ENCODE data around the gene ZC3H12D. TPM values are rescaled to one million over a fixed set of nuclear protein-coding genes. Genes with fewer than 3 reads are reported as not detected.

ZC3H12D gene
- 10 to 100 TPM; 72.2 to 89.9 TPM for total RNA-seq

- peak within 1 kb of the TSS; percentile 99 for H3K27ac Mint-ChIP-seq
- H3K4me3 Mint-ChIP-seq, result peak within 1 kb of the TSS; percentile 92
- POLR2A ChIA-PET, result interaction anchor here (0.6 kb wide), 2 partner anchors 15 to 60 kb away, joined by 3 to 5 read pairs; no protein-coding TSS in a partner anchor
- peak; percentile 92 for DNase-seq
- ATAC-seq, result peak; percentile 78
- peaks cover 43% of the 10 kb centered on the region for H3K36me3 Mint-ChIP-seq (ENCODE audit: low read depth)
- H3K9me3 Mint-ChIP-seq (ENCODE audit: low read depth), result no peaks in the 10 kb centered on the region
- intact Hi-C loops (cut with DNase I, micrococcal nuclease), result loop anchor here (1.0 to 2.0 kb wide), 8 partner anchors 9 to 453 kb away; partner anchors contain the start of gene PPIL4 (in 1 of the 2)
- peaks cover 65% of the 10 kb centered on the region for H3K4me1 Mint-ChIP-seq
- CTCF ChIA-PET, result interaction anchor here (0.8 to 3.4 kb wide), 13 partner anchors 11 to 160 kb away, joined by 3 to 40 read pairs (median 4); partner anchors contain the start of gene PPIL4
- H3K27me3 Mint-ChIP-seq, result no peaks in the 10 kb centered on the region
Observed at GRCh38 chr6:149484733-149485700, at the start of gene ZC3H12D. Gene ZC3H12D (minus strand): TSS chr6:149485014. CDS start chr6:149474543, 10,471 bp downstream.

DNA sequence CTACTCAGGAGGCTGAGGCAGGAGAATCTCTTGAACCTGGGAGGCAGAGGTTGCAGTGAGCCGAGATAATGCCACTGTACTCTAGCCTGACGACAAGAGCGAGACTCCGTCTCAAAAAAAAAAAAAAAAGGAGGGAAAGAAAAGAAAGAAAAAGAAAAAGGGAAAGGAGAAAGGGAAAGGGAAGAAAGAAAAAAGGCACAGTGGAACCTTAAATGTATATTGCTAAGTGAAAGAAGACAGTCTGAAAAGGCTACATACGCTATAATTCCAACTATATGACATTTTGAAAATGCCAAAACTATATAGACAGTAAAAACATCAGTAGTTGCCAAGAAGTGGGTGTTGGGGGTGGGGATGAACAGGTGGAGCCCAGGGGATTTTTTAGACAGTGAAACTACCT is 44.8 kb upstream of the ZC3H12D start:
- intact Hi-C loops (cut with DNase I, micrococcal nuclease), result loop anchor here in 1 of 2 experiments (10.0 kb wide), 1 partner anchor 365 kb away; no protein-coding TSS in a partner anchor
- Mint-ChIP-seq H3K4me1 (peaks cover 19% of the 10 kb centered on the region), H3K4me3 (no peak overlapping the region), H3K27ac (no peak overlapping the region), H3K9me3 (ENCODE audit: low read depth) (no peaks in the 10 kb centered on the region), H3K27me3 (no peaks in the 10 kb centered on the region), H3K36me3 (ENCODE audit: low read depth) (peaks cover 34% of the 10 kb centered on the region)
- DNase-seq (no peak), ATAC-seq (no peak)
- ChIA-PET POLR2A (no interaction called here), CTCF (interaction anchor here (5.1 kb wide), 1 partner anchor 13 kb away, joined by 40 read pairs; no protein-coding TSS in a partner anchor)

DNA sequence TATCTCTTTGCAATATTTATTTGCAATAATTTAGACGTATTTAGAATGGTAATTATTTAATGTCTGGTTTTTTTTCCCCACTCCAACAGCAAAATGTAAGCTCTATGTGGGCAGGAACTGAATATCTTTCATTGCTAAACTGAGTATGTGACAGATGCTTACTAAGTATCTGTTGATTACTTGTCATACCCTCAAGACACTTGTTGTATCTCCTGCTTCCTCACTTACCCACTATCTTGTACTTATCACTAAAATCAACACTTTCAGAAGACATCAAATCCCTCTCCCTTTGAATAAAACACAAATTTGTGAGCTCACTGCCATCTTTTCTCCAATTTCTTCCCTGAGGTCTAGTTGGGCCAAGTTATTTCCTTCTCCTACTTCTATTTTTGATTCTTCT is 30.7 kb upstream of the ZC3H12D start:
- peaks cover 51% of the 10 kb centered on the region for H3K4me1 Mint-ChIP-seq
- H3K27me3 Mint-ChIP-seq, result no peaks in the 10 kb centered on the region
- intact Hi-C loops (cut with DNase I, micrococcal nuclease), result loop anchor here in 1 of 2 experiments (5.0 to 10.0 kb wide), 2 partner anchors 51 to 373 kb away; no protein-coding TSS in a partner anchor
- ChIA-PET POLR2A (interaction anchor here (1.0 kb wide), 2 partner anchors 19 to 20 kb away, joined by 3 read pairs; no protein-coding TSS in a partner anchor), CTCF (interaction anchor here (0.8 to 5.1 kb wide), 17 partner anchors 7 to 484 kb away, joined by 3 to 44 read pairs (median 19); no protein-coding TSS in a partner anchor)
- H3K9me3 Mint-ChIP-seq (ENCODE audit: low read depth), result peaks cover 7% of the 10 kb centered on the region
- H3K27ac Mint-ChIP-seq, result peak overlapping the region; percentile 74
- H3K36me3 Mint-ChIP-seq (ENCODE audit: low read depth), result peaks cover 32% of the 10 kb centered on the region
- H3K4me3 Mint-ChIP-seq, result no peak overlapping the region
- ATAC-seq (no peak), DNase-seq (no peak)

- intact Hi-C loops (cut with DNase I, micrococcal nuclease), result loop anchor here in 1 of 2 experiments (10.0 kb wide), 1 partner anchor 49 kb away; no protein-coding TSS in a partner anchor
- DNase-seq (no peak), ATAC-seq (no peak)
- ChIA-PET CTCF (interaction anchor here (0.6 to 1.1 kb wide), 9 partner anchors 12 to 485 kb away, joined by 3 to 6 read pairs (median 3); no protein-coding TSS in a partner anchor), POLR2A (no interaction called here)
- Mint-ChIP-seq H3K4me1 (peaks cover 55% of the 10 kb centered on the region), H3K4me3 (no peak overlapping the region), H3K36me3 (ENCODE audit: low read depth) (peaks cover 39% of the 10 kb centered on the region), H3K27me3 (no peaks in the 10 kb centered on the region), H3K27ac (no peak overlapping the region), H3K9me3 (ENCODE audit: low read depth) (peaks cover 7% of the 10 kb centered on the region)
Observed at GRCh38 chr6:149513915-149514314, 29.1 kb upstream of the ZC3H12D start.

DNA sequence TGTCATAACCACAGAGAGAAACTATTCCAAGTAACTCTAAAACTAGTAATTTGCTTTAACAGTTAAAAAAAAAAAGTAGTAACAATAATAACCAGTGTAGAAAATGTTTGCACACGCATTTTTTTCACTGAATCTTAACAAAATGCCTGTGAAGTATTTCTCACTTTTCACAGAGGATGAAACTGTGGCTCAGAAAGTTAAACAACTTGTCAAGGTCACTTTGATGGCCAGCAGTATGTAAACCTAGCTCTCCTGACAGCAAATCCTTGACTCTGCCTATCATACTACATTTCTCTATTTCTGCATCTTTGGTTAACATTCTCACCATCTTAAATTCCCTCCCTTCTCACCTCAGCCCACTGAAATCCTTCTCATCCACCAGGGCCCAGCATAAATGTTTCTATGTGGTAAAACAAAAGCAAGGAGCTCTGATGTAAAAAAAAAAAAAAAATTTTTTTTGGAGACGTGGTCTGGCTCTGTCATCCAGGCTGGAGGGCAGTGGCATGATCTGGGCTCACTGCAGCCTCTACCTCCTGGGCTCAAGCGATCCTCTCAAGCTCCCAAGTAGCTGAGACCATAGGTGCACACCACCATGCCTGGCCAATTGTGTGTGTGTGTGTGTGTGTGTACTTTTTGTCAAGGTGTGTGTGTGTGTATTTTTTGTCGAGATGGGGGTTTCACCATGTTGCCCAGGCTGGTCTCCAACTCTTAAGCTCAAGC is 26.1 kb upstream of the ZC3H12D start:
- POLR2A ChIA-PET, result interaction anchor here (0.6 kb wide), 2 partner anchors 14 to 478 kb away, joined by 4 read pairs; no protein-coding TSS in a partner anchor
- H3K4me1 Mint-ChIP-seq, result peaks cover 61% of the 10 kb centered on the region
- H3K4me3 Mint-ChIP-seq, result no peak overlapping the region
- H3K27ac Mint-ChIP-seq, result peak overlapping the region; percentile 84
- H3K36me3 Mint-ChIP-seq (ENCODE audit: low read depth), result peaks cover 45% of the 10 kb centered on the region
- no peak for ATAC-seq
- H3K27me3 Mint-ChIP-seq, result no peaks in the 10 kb centered on the region
- intact Hi-C loops (cut with DNase I, micrococcal nuclease), result loop anchor here in 1 of 2 experiments (10.0 kb wide), 1 partner anchor 46 kb away; no protein-coding TSS in a partner anchor
- DNase-seq, result no peak
- H3K9me3 Mint-ChIP-seq (ENCODE audit: low read depth), result peaks cover 7% of the 10 kb centered on the region
- CTCF ChIA-PET, result interaction anchor here (0.9 to 4.9 kb wide), 3 partner anchors 12 to 27 kb away, joined by 5 to 40 read pairs (median 13); partner anchors contain the start of gene ZC3H12D

DNA sequence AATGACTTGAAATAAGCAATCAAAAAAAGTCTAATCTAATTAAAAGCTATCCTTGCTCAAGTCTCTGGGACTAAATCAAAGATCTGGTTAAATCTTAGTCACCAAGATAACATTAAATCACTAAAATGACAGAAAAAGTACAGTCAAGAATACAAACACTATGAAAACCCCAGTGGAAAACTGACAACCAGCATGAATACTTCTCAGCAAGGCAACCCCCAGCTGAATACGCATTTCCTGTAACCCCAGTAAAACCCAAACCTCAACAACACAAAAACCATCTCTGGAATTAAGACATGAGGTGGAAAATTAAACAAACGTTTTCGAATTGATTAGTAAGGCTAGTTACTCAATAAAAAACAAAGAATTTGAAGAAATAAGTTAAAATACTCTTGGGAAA is 23.7 kb upstream of the ZC3H12D start:
- Mint-ChIP-seq H3K4me1 (peaks cover 62% of the 10 kb centered on the region), H3K36me3 (ENCODE audit: low read depth) (peaks cover 44% of the 10 kb centered on the region), H3K27ac (peak overlapping the region; percentile 99), H3K27me3 (no peaks in the 10 kb centered on the region), H3K9me3 (ENCODE audit: low read depth) (no peaks in the 10 kb centered on the region), H3K4me3 (peak overlapping the region; percentile 48)
- CTCF ChIA-PET, result interaction anchor here (0.7 to 4.9 kb wide), 11 partner anchors 8 to 480 kb away, joined by 3 to 40 read pairs (median 6); partner anchors contain the start of gene ZC3H12D
- ATAC-seq (peak; percentile 90), DNase-seq (peak; percentile 60)
- intact Hi-C loops (cut with DNase I, micrococcal nuclease), result loop anchor here (1.0 to 10.0 kb wide), 6 partner anchors 13 to 476 kb away; partner anchors contain the start of gene ZC3H12D (in 2 of the 2)
- POLR2A ChIA-PET, result interaction anchor here (0.7 to 1.8 kb wide), 6 partner anchors 13 to 1552 kb away, joined by 3 to 14 read pairs (median 6); no protein-coding TSS in a partner anchor

DNA sequence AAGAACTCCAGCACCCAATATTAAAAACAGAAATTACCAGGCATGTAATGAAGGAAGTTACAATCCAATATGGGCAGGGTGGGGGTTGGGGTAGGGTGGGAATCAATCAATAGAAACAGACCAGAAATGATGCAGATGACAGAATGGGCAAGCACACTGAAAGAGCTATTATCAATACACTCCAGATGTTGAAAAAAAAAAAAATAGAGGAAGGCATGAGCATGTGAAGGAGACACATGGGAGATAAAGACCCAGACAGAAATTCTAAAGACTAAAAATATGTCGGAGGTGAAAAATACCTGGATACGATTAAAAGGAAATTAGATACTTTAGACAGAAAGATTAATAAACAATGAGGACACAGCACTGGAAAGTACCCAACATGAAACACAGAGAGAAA is 19.1 kb upstream of the ZC3H12D start:
- H3K27me3 Mint-ChIP-seq, result no peaks in the 10 kb centered on the region
- H3K4me3 Mint-ChIP-seq, result no peak overlapping the region
- H3K9me3 Mint-ChIP-seq (ENCODE audit: low read depth), result no peaks in the 10 kb centered on the region
- peaks cover 42% of the 10 kb centered on the region for H3K36me3 Mint-ChIP-seq (ENCODE audit: low read depth)
- peaks cover 71% of the 10 kb centered on the region for H3K4me1 Mint-ChIP-seq
- ChIA-PET POLR2A (interaction anchor here (1.1 kb wide), 1 partner anchor 9 kb away, joined by 6 read pairs; no protein-coding TSS in a partner anchor), CTCF (interaction anchor here (0.8 to 2.4 kb wide), 4 partner anchors 13 to 475 kb away, joined by 3 to 19 read pairs (median 5); partner anchors contain the start of gene ZC3H12D)
- H3K27ac Mint-ChIP-seq, result peak overlapping the region; percentile 28
- intact Hi-C loops (cut with DNase I, micrococcal nuclease), result loop anchor here in 1 of 2 experiments (10.0 kb wide), 1 partner anchor 289 kb away; no protein-coding TSS in a partner anchor
- ATAC-seq (no peak), DNase-seq (no peak)

DNA sequence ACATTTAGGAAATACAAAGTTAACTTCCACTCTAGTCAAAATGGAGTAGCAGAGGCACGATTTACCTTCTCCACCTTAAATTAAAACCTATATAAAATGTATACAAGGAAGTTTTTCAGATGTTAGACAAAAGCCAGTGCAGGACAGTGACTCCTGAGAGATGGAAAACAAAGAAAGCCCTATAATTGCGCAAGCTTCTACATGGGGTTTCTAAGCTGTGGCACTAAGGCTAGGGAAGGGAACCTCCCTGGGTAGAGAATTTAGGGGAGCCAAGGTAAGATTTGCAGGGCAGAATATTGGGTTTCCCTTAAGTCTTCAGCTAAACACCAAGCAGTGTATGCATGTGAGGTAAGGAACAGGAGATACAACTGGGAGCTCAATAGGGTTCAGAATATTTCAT is 18.5 kb upstream of the ZC3H12D start:
- CTCF ChIA-PET, result interaction anchor here (0.6 to 2.4 kb wide), 8 partner anchors 9 to 475 kb away, joined by 3 to 19 read pairs (median 4); partner anchors contain the start of gene ZC3H12D
- H3K27me3 Mint-ChIP-seq, result no peaks in the 10 kb centered on the region
- H3K4me3 Mint-ChIP-seq, result no peak overlapping the region
- H3K4me1 Mint-ChIP-seq, result peaks cover 70% of the 10 kb centered on the region
- peaks cover 43% of the 10 kb centered on the region for H3K36me3 Mint-ChIP-seq (ENCODE audit: low read depth)
- no peaks in the 10 kb centered on the region for H3K9me3 Mint-ChIP-seq (ENCODE audit: low read depth)
- H3K27ac Mint-ChIP-seq, result peak overlapping the region; percentile 58
- intact Hi-C loops (cut with DNase I, micrococcal nuclease), result loop anchor here in 1 of 2 experiments (10.0 kb wide), 1 partner anchor 288 kb away; no protein-coding TSS in a partner anchor
- POLR2A ChIA-PET, result interaction anchor here (1.1 kb wide), 1 partner anchor 8 kb away, joined by 6 read pairs; no protein-coding TSS in a partner anchor
- DNase-seq (no peak), ATAC-seq (no peak)

DNA sequence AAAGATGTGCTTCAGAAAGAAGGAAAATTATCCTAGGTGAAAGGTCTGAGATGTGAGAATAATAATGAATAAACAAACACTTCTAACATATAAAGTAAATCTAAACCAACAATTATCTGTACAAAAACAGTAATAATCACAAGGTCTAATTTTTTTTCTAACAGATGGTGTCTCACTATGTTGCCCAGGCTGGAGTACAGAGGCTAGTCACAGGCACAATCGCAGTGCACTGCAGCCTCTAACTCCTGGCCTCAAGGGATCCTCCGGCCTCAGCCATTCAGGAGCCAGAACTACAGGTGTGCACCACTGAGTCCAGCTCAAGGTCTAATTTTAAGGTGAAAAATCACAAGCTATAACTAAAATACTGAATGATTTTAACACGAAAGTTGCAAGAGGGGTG is 17.0 kb upstream of the ZC3H12D start:
- Mint-ChIP-seq H3K9me3 (ENCODE audit: low read depth) (no peaks in the 10 kb centered on the region), H3K27ac (peak overlapping the region; percentile 83), H3K4me3 (no peak overlapping the region), H3K27me3 (no peaks in the 10 kb centered on the region), H3K36me3 (ENCODE audit: low read depth) (peaks cover 40% of the 10 kb centered on the region), H3K4me1 (peaks cover 71% of the 10 kb centered on the region)
- ATAC-seq (no peak), DNase-seq (no peak)
- POLR2A ChIA-PET, result interaction anchor here (0.7 kb wide), 1 partner anchor 89 kb away, joined by 3 read pairs; no protein-coding TSS in a partner anchor
- CTCF ChIA-PET, result no interaction called here
- intact Hi-C loops (cut with DNase I, micrococcal nuclease), result loop anchor here in 1 of 2 experiments (10.0 kb wide), 1 partner anchor 287 kb away; no protein-coding TSS in a partner anchor

DNA sequence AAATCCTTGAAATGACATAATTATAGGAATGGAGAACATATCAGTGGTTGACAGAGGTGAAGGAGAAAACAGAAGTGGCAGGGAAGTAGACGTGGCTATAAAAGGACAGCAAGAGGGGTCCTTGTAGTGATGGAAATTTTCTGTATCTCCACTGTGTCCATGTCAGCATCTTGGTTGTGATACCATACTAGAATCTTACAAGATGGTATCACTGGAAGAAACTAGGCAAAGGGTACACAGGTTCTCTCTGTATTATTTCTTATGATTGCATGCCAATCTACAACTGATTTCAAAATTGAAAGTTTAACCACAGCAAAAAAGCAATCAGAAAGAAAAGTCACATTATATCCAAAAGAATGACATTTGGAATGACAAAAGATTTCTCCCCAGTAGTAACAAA is 16.4 kb upstream of the ZC3H12D start:
- Mint-ChIP-seq H3K36me3 (ENCODE audit: low read depth) (peaks cover 38% of the 10 kb centered on the region), H3K27me3 (no peaks in the 10 kb centered on the region), H3K4me3 (no peak overlapping the region), H3K27ac (peak overlapping the region; percentile 83), H3K9me3 (ENCODE audit: low read depth) (no peaks in the 10 kb centered on the region), H3K4me1 (peaks cover 73% of the 10 kb centered on the region)
- intact Hi-C loops (cut with DNase I, micrococcal nuclease), result loop anchor here in 1 of 2 experiments (10.0 kb wide), 1 partner anchor 286 kb away; no protein-coding TSS in a partner anchor
- ATAC-seq (peak; percentile 20), DNase-seq (no peak)
- CTCF ChIA-PET, result no interaction called here
- POLR2A ChIA-PET, result no interaction called here
